ENCODE results near the gene CPLANE2. TPM values are rescaled to one million over a fixed set of nuclear protein-coding genes. Genes with fewer than 3 reads are reported as not detected.

Gene CPLANE2
- total RNA-seq, 1 donor from 2014 or later, result 3.5 TPM

GRCh38 chr1:16186655-16187235 is 50.2 kb downstream of the CPLANE2 start:
- Mint-ChIP-seq H3K4me1 (ENCODE audit: low read depth, unreplicated experiment) (no peaks in the 10 kb centered on the region), H3K9me3 (ENCODE audit: unreplicated experiment) (peaks cover 1% of the 10 kb centered on the region), H3K36me3 (ENCODE audit: unreplicated experiment) (no peaks in the 10 kb centered on the region), H3K27ac (ENCODE audit: unreplicated experiment) (no peak overlapping the region), H3K4me3 (ENCODE audit: unreplicated experiment) (no peak overlapping the region), H3K27me3 (ENCODE audit: unreplicated experiment) (peaks cover 3% of the 10 kb centered on the region)
- no peak for DNase-seq
- TF ChIP-seq, protein P1, sequence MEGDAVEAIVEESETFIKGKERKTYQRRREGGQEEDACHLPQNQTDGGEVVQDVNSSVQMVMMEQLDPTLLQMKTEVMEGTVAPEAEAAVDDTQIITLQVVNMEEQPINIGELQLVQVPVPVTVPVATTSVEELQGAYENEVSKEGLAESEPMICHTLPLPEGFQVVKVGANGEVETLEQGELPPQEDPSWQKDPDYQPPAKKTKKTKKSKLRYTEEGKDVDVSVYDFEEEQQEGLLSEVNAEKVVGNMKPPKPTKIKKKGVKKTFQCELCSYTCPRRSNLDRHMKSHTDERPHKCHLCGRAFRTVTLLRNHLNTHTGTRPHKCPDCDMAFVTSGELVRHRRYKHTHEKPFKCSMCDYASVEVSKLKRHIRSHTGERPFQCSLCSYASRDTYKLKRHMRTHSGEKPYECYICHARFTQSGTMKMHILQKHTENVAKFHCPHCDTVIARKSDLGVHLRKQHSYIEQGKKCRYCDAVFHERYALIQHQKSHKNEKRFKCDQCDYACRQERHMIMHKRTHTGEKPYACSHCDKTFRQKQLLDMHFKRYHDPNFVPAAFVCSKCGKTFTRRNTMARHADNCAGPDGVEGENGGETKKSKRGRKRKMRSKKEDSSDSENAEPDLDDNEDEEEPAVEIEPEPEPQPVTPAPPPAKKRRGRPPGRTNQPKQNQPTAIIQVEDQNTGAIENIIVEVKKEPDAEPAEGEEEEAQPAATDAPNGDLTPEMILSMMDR (IDR thresholded peaks at IDR 0.05; ENCODE audit: partially characterized antibody, unreplicated experiment), result no peak

DNA sequence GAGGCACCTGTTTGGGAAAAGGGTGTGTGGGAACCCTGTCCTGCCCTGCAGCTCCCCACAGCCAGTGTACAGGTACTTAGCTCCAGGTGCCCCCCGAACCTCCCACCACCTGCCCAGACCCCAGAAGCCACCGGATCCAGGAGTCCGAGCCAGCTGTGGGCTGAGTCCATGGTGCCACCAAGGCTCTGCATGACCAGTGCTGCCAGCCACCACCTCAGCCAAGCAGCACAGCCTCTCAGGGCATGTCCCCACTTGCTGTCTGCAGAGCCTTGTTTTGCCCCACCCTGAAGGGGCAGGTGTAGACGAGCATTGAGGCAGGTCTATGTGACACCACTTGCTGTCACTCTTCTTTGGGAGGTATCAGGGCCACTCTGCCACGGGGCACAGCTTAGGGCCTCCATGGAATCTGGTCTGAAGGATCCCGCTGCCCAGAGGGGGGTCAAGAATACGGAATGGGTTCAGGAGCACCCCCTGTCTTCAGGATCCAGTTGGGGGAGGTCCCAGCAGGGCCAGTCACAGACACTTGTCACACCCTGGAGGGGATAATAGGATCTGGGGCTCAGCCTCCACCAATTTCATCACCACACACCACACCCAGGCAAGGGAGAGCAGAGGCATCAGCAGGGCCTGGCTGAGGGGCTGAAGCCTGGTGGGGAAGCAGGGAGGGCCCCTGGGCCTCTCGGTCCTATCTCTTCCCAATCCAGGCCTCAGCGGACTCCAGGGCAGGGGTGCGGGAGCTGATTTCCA is 52.3 kb downstream of the CPLANE2 start:
- Mint-ChIP-seq H3K36me3 (ENCODE audit: unreplicated experiment) (no peaks in the 10 kb centered on the region), H3K9me3 (ENCODE audit: unreplicated experiment) (peaks cover 1% of the 10 kb centered on the region)
- DNase-seq, result no peak

GRCh38 chr1:16183765-16184556 is 53.0 kb downstream of the CPLANE2 start:
- Mint-ChIP-seq H3K4me3 (ENCODE audit: unreplicated experiment) (no peak overlapping the region), H3K27me3 (ENCODE audit: unreplicated experiment) (peaks cover 3% of the 10 kb centered on the region), H3K36me3 (ENCODE audit: unreplicated experiment) (no peaks in the 10 kb centered on the region), H3K27ac (ENCODE audit: unreplicated experiment) (no peak overlapping the region), H3K4me1 (ENCODE audit: low read depth, unreplicated experiment) (no peaks in the 10 kb centered on the region), H3K9me3 (ENCODE audit: unreplicated experiment) (peaks cover 1% of the 10 kb centered on the region)
- TF ChIP-seq, protein P1 (IDR thresholded peaks at IDR 0.05; ENCODE audit: partially characterized antibody, unreplicated experiment), result no peak
- DNase-seq, result no peak

More for the DNA sequence above, 52.3 kb downstream of the CPLANE2 start:
- TF ChIP-seq, protein P1 (IDR thresholded peaks at IDR 0.05; ENCODE audit: partially characterized antibody, unreplicated experiment), result no peak
- H3K27ac Mint-ChIP-seq (ENCODE audit: unreplicated experiment), result no peak overlapping the region
- H3K4me3 Mint-ChIP-seq (ENCODE audit: unreplicated experiment), result no peak overlapping the region
- H3K27me3 Mint-ChIP-seq (ENCODE audit: unreplicated experiment), result peaks cover 3% of the 10 kb centered on the region
- no peaks in the 10 kb centered on the region for H3K4me1 Mint-ChIP-seq (ENCODE audit: low read depth, unreplicated experiment)

DNA sequence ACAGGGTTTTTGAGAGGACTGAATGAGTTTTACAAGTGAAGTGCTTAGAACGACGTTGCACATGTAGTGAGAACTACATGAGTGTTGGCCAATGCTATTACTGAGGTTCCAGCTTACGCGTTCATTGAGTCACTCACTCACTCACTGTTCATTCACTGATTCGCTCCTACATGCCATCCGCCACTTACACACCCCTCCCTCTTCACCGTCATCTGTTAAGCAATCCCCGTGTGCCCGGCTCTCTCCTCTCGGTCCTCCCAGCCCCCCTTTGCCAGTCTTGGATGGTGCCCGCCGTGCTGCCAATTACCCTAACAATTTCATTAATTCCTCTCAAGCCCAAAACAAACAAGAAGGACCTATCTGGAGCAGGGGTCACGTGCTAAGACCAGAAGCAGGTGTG is 53.8 kb downstream of the CPLANE2 start:
- Mint-ChIP-seq H3K4me1 (ENCODE audit: low read depth, unreplicated experiment) (no peaks in the 10 kb centered on the region), H3K27ac (ENCODE audit: unreplicated experiment) (no peak overlapping the region), H3K36me3 (ENCODE audit: unreplicated experiment) (no peaks in the 10 kb centered on the region), H3K9me3 (ENCODE audit: unreplicated experiment) (peaks cover 1% of the 10 kb centered on the region), H3K4me3 (ENCODE audit: unreplicated experiment) (no peak overlapping the region), H3K27me3 (ENCODE audit: unreplicated experiment) (peaks cover 3% of the 10 kb centered on the region)
- TF ChIP-seq, protein P1 (IDR thresholded peaks at IDR 0.05; ENCODE audit: partially characterized antibody, unreplicated experiment), result no peak
- no peak for DNase-seq

Measured in glutamatergic neuron (in vitro differentiated cells).